ENCODE data around the gene PPP1R12C. TPM values are rescaled to one million over a fixed set of nuclear protein-coding genes. Genes with fewer than 3 reads are reported as not detected.

The PPP1R12C gene
- total RNA-seq, 1 experiment from 2014 or later: 79.9 TPM

DNA sequence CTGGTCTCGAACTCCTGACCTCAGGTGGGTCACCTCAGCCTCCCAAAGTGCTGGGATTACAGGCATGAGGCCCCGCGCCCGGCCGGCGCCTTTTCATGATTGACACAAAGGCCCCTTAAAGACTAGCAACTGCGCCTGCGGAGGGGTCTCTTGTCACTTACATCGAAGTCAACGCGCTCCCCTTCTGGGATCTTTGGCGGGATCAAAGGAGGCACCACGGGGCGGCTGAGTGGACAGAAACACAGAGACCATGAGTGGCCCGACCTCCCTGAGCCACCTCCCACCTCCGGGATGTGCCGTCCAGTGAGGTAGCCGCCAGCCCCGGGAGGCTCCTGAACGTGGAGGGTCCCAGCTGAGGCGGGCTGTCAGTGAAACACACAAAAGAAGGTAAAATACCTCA, 24.3 kb upstream of the PPP1R12C start:
- H3K4me1 Mint-ChIP-seq: peaks cover 9 to 28% of the 10 kb centered on the region in 2 experiments
- TF ChIP-seq CTCF (conservative IDR thresholded peaks at IDR 0.05): no peak
- H3T11ph ChIP-seq (ENCODE audit: low read length): no peak overlapping the region
- no peaks in the 10 kb centered on the region for H3K9me3 Mint-ChIP-seq
- no peak overlapping the region for H3K4me2 ChIP-seq (ENCODE audit: insufficient read depth, insufficient read length, low read length)
- peak; percentile 55 for DNase-seq
- H3K9ac ChIP-seq (ENCODE audit: extremely low read depth, insufficient read length, low read length): no peak overlapping the region
- no peak overlapping the region for H3K23ac ChIP-seq (ENCODE audit: insufficient read length, low read depth, low read length)
- H3K4me1 ChIP-seq (ENCODE audit: insufficient read depth, low read length): no peaks in the 10 kb centered on the region; the same call in 1 of the 2 replicates
- H2BK5ac ChIP-seq (ENCODE audit: insufficient read length, low read length): no peak overlapping the region
- no peak overlapping the region for H3K18ac ChIP-seq (ENCODE audit: insufficient read length, low read depth, low read length)
- H3K27ac ChIP-seq (ENCODE audit: insufficient read length, low read depth, low read length): no peak overlapping the region
- no peaks in the 10 kb centered on the region for H3K9me3 ChIP-seq (ENCODE audit: control insufficient read depth, low read depth, low read length)
- peaks cover 16 to 53% (median 30%) of the 10 kb centered on the region in 3 experiments for H3K36me3 Mint-ChIP-seq (ENCODE audit: insufficient read depth in 1 of 3, low read depth in 3 of 3)
- no peak overlapping the region for H3K27ac Mint-ChIP-seq
- H3K23me2 ChIP-seq (ENCODE audit: insufficient read length, low read depth, low read length, poor library complexity, severe bottlenecking): no peaks in the 10 kb centered on the region
- peak overlapping the region in 1 of 2 experiments; percentile 32; a peak in 2 of 5 replicates for H3K4me3 Mint-ChIP-seq
- no peak overlapping the region for H3K56ac ChIP-seq (ENCODE audit: insufficient read length, low read depth, low read length)
- no peak overlapping the region for H3K4ac ChIP-seq (ENCODE audit: low read depth, low read length)
- no peaks in the 10 kb centered on the region for H4K20me1 ChIP-seq (ENCODE audit: control insufficient read depth, insufficient read depth, insufficient read length)
- no peak overlapping the region for H4K8ac ChIP-seq (replicated peaks; ENCODE audit: insufficient read length, low read depth, low read length)
- H2BK120ac ChIP-seq (ENCODE audit: low read depth, low read length, poor library complexity, severe bottlenecking): no peak overlapping the region
- no peaks in the 10 kb centered on the region for H3K79me2 ChIP-seq (ENCODE audit: insufficient read depth, low read length)
- H3K27me3 ChIP-seq (ENCODE audit: insufficient read depth, low read length): no peaks in the 10 kb centered on the region
- no peak overlapping the region for H2BK15ac ChIP-seq (ENCODE audit: low read depth, low read length)
- H3K27me3 Mint-ChIP-seq (ENCODE audit: low read depth): peaks cover 2% of the 10 kb centered on the region; the same call in 1 of the 2 replicates
- no peak overlapping the region for H3K14ac ChIP-seq (ENCODE audit: insufficient read depth, low read length)
- H2BK12ac ChIP-seq (ENCODE audit: insufficient read length, low read depth, low read length): no peak overlapping the region
- H4K91ac ChIP-seq (ENCODE audit: insufficient read length, low read depth, low read length): no peak overlapping the region
- peaks cover 3% of the 10 kb centered on the region for H3K79me1 ChIP-seq (ENCODE audit: insufficient read depth, low read depth, low read length, poor library complexity, severe bottlenecking)
- H4K5ac ChIP-seq (ENCODE audit: insufficient read length, low read depth, low read length): no peak overlapping the region
- H2AK5ac ChIP-seq (ENCODE audit: insufficient read length, low read length): no peak overlapping the region
- H2AFZ ChIP-seq (ENCODE audit: low read length): no peak overlapping the region
- no peak overlapping the region for H2BK20ac ChIP-seq (ENCODE audit: low read depth, low read length, poor library complexity, severe bottlenecking)
- no CpG with 5 or more reads among the region's 21 CpGs for WGBS (ENCODE audit: extremely low coverage, insufficient read length, low lambda C conversion rate)

All from H9 (cell line).